Endothelial cell of umbilical vein (primary cell): Measurements from ENCODE around the gene CGNL1. TPM values are rescaled to one million over a fixed set of nuclear protein-coding genes. Genes with fewer than 3 reads are reported as not detected.

ENCODE experiments used
- BruUV-seq: library from RNA; stranded (reverse); fragments of 400-500 nt; replicated peaks from 2 replicates; lab custom pipeline; 2021; lab: Mats Ljungman, UMichigan
- CTCF ChIA-PET: fragments of 300-600, 350-600 bp; sonication (Branson Sonifier 250); formaldehyde crosslinking; loops from one replicate; lab custom pipeline; 2021; ENCODE audit warnings: antibody characterized with exemption, inconsistent platforms; lab: Charles Lee
- POLR2A ChIA-PET: fragments of 300-600, 350-600 bp; sonication (Branson Sonifier 250); formaldehyde crosslinking; loops from one replicate; lab custom pipeline; 2021; ENCODE audit warnings: antibody characterized with exemption, inconsistent platforms; lab: Charles Lee
- DNase-seq: peaks from one replicate; pipeline ENCODE4 v3.0.0-alpha.2; 2011; ENCODE audit warnings: low read depth, low spot score
- FAIRE-seq: peaks from 2 replicates; lab custom pipeline; 2011; peaks lifted over from hg19 to GRCh38; lab: Jason Lieb, UNC
- H2AFZ ChIP-seq: 2 replicates; pipeline ENCODE4 v1.6.0; 2012; ENCODE audit warnings: low read depth, low read length, control low read depth, inconsistent platforms
- H3K27ac ChIP-seq: 2 replicates; pipeline ENCODE4 v1.5.1; 2011; ENCODE audit warnings: low read depth, mild to moderate bottlenecking, control low read depth, low read length, moderate library complexity; ENCODE audit not compliant: insufficient read depth
- H3K27me3 ChIP-seq, 2 experiments: 2 replicates each; pipeline versions ENCODE4 v1.6.0 to v1.6.1; 2011; ENCODE audit warnings: low read length in 2 of 2, mixed read lengths in 1 of 2; ENCODE audit not compliant: control insufficient read depth in 2 of 2, insufficient read depth in 2 of 2
- H3K36me3 ChIP-seq, 2 experiments: 2 replicates in 1 of 2; 3 replicates in 1 of 2; pipeline ENCODE4 v1.5.1; 2011; ENCODE audit warnings: low read length in 2 of 2, mild to moderate bottlenecking in 1 of 2, moderate library complexity in 1 of 2; ENCODE audit not compliant: control insufficient read depth in 2 of 2, insufficient read depth in 2 of 2; ENCODE audit errors: extremely low read depth in 1 of 2
- H3K4me1 ChIP-seq: 3 replicates; pipeline ENCODE4 v1.5.1; 2011; ENCODE audit warnings: mild to moderate bottlenecking, low read length; ENCODE audit not compliant: control insufficient read depth, insufficient read depth; ENCODE audit errors: extremely low read depth
- H3K4me2 ChIP-seq: 2 replicates; pipeline ENCODE4 v1.6.1; 2011; ENCODE audit warnings: low read length, control low read depth, mixed read lengths; ENCODE audit not compliant: insufficient read depth
- H3K4me3 ChIP-seq, 3 experiments: fragments of 200-600 bp in 1 of 3; sonication (generic), shearing (Covaris generic) in 1 of 3; replicated peaks in 1 of 3; 2 replicates each; pipeline ENCODE4 v1.5.1; 2011 to 2016; ENCODE audit warnings: control low read depth in 3 of 3, low read length in 3 of 3, mild to moderate bottlenecking in 2 of 3, inconsistent platforms in 1 of 3, low read depth in 1 of 3, moderate library complexity in 1 of 3; ENCODE audit not compliant: insufficient read depth in 1 of 3
- H3K79me2 ChIP-seq: 2 replicates; pipeline ENCODE4 v1.6.0; 2012; ENCODE audit warnings: low read length, inconsistent platforms; ENCODE audit not compliant: control insufficient read depth, insufficient read depth
- H3K9ac ChIP-seq: replicated peaks from 2 replicates; pipeline ENCODE3; 2011; ENCODE audit warnings: low read length, control low read depth; ENCODE audit not compliant: insufficient read depth; ENCODE audit errors: extremely low read depth
- H3K9me1 ChIP-seq: replicated peaks from 3 replicates; pipeline ENCODE4 v1.6.0; 2011; ENCODE audit warnings: mild to moderate bottlenecking, low read length; ENCODE audit not compliant: control insufficient read depth, insufficient read depth; ENCODE audit errors: extremely low read depth
- H3K9me3 ChIP-seq: replicated peaks from 2 replicates; pipeline ENCODE4 v1.5.1; 2012; ENCODE audit warnings: low read length, inconsistent platforms; ENCODE audit not compliant: control insufficient read depth, insufficient read depth
- H4K20me1 ChIP-seq: replicated peaks from 2 replicates; pipeline ENCODE3; 2011; ENCODE audit warnings: mild to moderate bottlenecking, low read length; ENCODE audit not compliant: control insufficient read depth, insufficient read depth; ENCODE audit errors: extremely low read depth
- EZH2 ChIP-seq: IDR thresholded peaks from 2 replicates; pipeline ENCODE4 v1.6.1; 2012; ENCODE audit warnings: borderline replicate concordance, low read depth, mild to moderate bottlenecking, moderate library complexity, low read length, inconsistent platforms; ENCODE audit not compliant: severe bottlenecking
- FOS ChIP-seq: IDR thresholded peaks from 2 replicates; pipeline ENCODE4 v1.6.1; 2011; ENCODE audit warnings: mild to moderate bottlenecking, low read length, moderate library complexity, borderline replicate concordance; ENCODE audit not compliant: insufficient read depth
- GATA2 ChIP-seq: IDR thresholded peaks from 2 replicates; pipeline ENCODE4 v1.7.0; 2011; ENCODE audit warnings: low read depth, mild to moderate bottlenecking, moderate library complexity, mixed read lengths, low read length; ENCODE audit not compliant: insufficient read length, insufficient read depth
- JUN ChIP-seq: IDR thresholded peaks from 2 replicates; pipeline ENCODE4 v1.6.1; 2011; ENCODE audit warnings: borderline replicate concordance, low read depth; ENCODE audit not compliant: insufficient read length, insufficient read depth
- MYC ChIP-seq: IDR thresholded peaks from one replicate; pipeline ENCODE4 v1.6.1; 2011; ENCODE audit warnings: mild to moderate bottlenecking, low read depth, low read length
- POLR2A ChIP-seq: IDR thresholded peaks from 2 replicates; pipeline ENCODE4 v1.6.1; 2012; ENCODE audit warnings: low read depth, mild to moderate bottlenecking, control low read depth, low read length
- POLR2AphosphoS5 ChIP-seq: IDR thresholded peaks from 2 replicates; pipeline ENCODE4 v1.6.1; 2012; ENCODE audit warnings: low read depth, mild to moderate bottlenecking, control low read depth, low read length, moderate library complexity; ENCODE audit not compliant: insufficient read depth
- dilution Hi-C: fragments of 300-500 bp; cut with MboI; formaldehyde crosslinking; loops from one replicate; pipeline ENCODE4 v1.15.0; 2019; ENCODE audit warnings: low sequenced_read_pairs; ENCODE audit not compliant: extremely low pct_ligation_motif_present
- intact Hi-C: fragments of 100-400 bp; cut with micrococcal nuclease; formaldehyde crosslinking; loops from one replicate; pipeline ENCODE4 v1.10.0; 2022
- polyA plus RNA-seq, 4 experiments: library from polyadenylated mRNA; depleted of rRNA in 3 of 4; stranded (reverse) in 3 of 4; unstranded in 1 of 4; fragments of >200 nt; gene quantifications; 2 replicates each; pipeline versions ENCODE4 v1.2.1 to v1.2.3, GENCODE V29; 2011 to 2012; ENCODE audit warnings: missing spikeins in 1 of 4
- total RNA-seq: library from RNA; stranded (reverse); gene quantifications from 2 replicates; pipeline ENCODE4 v1.2.3, GENCODE V29; 2021
- TF ChIP-seq, protein P1 (sequence below), 2 donors: IDR thresholded peaks; 1 replicate in 1 of 2; 2 replicates in 1 of 2; pipeline ENCODE4 v1.5.1; 2011; ENCODE audit warnings: low read length in 2 of 2, mild to moderate bottlenecking in 2 of 2, moderate library complexity in 2 of 2, control low read depth in 1 of 2, inconsistent platforms in 1 of 2, low read depth in 1 of 2; ENCODE audit not compliant: insufficient read depth in 1 of 2; ENCODE audit errors: extremely low read depth in 1 of 2
- TF ChIP-seq, protein P2 (sequence below): IDR thresholded peaks from 2 replicates; pipeline ENCODE4 v1.6.1; 2011; ENCODE audit not compliant: insufficient read depth, insufficient read length

The CGNL1 gene
- total and polyA plus RNA-seq, 2 donors (not counting 3 experiments of a cell fraction or from before 2014, with no cell fraction given): 6.9 to 27.1 TPM

DNA sequence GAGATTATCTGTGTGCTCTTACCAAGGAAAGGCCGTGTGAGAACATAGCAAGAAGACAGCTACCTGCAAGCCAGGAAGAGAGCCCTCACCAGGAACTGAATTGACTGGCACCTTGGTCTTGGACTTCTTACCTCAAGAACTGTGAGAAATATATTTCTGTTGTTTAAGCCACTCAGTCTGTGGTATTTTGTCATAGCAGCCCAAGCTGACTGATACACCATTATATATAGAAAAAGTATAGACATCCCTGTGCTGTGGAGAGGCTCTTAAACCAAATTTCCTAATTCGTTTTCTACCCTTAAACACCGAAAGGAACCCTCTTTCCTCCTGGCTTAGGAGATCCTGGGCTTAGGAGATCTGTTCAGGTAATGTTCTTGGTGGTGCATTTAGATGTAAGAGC, 44.8 kb downstream of the CGNL1 start:
- no peak for FAIRE-seq
- intact Hi-C loops: no loop called here

More for the DNA sequence above, 44.8 kb downstream of the CGNL1 start:
- H3K36me3 ChIP-seq: no peaks in the 10 kb centered on the region
- H3K9ac ChIP-seq: no peak overlapping the region
- H3K27me3 ChIP-seq: no peaks in the 10 kb centered on the region
- H2AFZ ChIP-seq: no peak overlapping the region
- H3K9me1 ChIP-seq: no peaks in the 10 kb centered on the region
- H3K9me3 ChIP-seq: no peaks in the 10 kb centered on the region
- H4K20me1 ChIP-seq: no peaks in the 10 kb centered on the region
- CTCF ChIA-PET: interaction anchor here (1.1 to 1.5 kb wide), 2 partner anchors 44 to 121 kb away, joined by 3 read pairs; no protein-coding TSS in a partner anchor
- no peaks in the 10 kb centered on the region for H3K79me2 ChIP-seq
- no peak overlapping the region for H3K4me2 ChIP-seq
- DNase-seq: no peak
- TF ChIP-seq POLR2AphosphoS5: no peak
- no peak for TF ChIP-seq EZH2
- TF ChIP-seq GATA2: no peak
- TF ChIP-seq JUN: no peak
- TF ChIP-seq, protein P1, sequence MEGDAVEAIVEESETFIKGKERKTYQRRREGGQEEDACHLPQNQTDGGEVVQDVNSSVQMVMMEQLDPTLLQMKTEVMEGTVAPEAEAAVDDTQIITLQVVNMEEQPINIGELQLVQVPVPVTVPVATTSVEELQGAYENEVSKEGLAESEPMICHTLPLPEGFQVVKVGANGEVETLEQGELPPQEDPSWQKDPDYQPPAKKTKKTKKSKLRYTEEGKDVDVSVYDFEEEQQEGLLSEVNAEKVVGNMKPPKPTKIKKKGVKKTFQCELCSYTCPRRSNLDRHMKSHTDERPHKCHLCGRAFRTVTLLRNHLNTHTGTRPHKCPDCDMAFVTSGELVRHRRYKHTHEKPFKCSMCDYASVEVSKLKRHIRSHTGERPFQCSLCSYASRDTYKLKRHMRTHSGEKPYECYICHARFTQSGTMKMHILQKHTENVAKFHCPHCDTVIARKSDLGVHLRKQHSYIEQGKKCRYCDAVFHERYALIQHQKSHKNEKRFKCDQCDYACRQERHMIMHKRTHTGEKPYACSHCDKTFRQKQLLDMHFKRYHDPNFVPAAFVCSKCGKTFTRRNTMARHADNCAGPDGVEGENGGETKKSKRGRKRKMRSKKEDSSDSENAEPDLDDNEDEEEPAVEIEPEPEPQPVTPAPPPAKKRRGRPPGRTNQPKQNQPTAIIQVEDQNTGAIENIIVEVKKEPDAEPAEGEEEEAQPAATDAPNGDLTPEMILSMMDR (IDR thresholded peaks at IDR 0.05; ENCODE audit: extremely low read depth in 1 of 2, insufficient read depth in 1 of 2, low read depth in 1 of 2, low read length in 2 of 2): no peak
- TF ChIP-seq POLR2A: no peak
- TF ChIP-seq, protein P2, sequence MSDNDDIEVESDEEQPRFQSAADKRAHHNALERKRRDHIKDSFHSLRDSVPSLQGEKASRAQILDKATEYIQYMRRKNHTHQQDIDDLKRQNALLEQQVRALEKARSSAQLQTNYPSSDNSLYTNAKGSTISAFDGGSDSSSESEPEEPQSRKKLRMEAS: no peak
- TF ChIP-seq MYC: no peak
- no peak for TF ChIP-seq FOS
- peaks cover 3% of the 10 kb centered on the region for H3K4me1 ChIP-seq
- no peak overlapping the region for H3K27ac ChIP-seq
- dilution Hi-C loops: no loop called here
- POLR2A ChIA-PET: no interaction called here
- no TSS peak for BruUV-seq
- no peak overlapping the region for H3K4me3 ChIP-seq
